GM12878 (cell line): ENCODE measurements around the gene ERMN.

Experiments used
- CHD4 ChIP-seq: fragments of 200-600 bp; sonication (generic); IDR thresholded peaks from 2 replicates; pipeline ENCODE4 v1.6.1; 2016; ENCODE audit warnings: mild to moderate bottlenecking
- CTCF ChIP-seq, 3 experiments: IDR thresholded peaks in 2 of 3; conservative IDR thresholded peaks in 1 of 3; 2 replicates each; pipeline ENCODE4 v1.5.1; 2011; ENCODE audit warnings: low read depth in 3 of 3, low read length in 3 of 3, mild to moderate bottlenecking in 3 of 3, control low read depth in 2 of 3, moderate library complexity in 2 of 3, inconsistent platforms in 1 of 3, mixed read lengths in 1 of 3; ENCODE audit not compliant: control insufficient read depth in 2 of 3, insufficient read depth in 1 of 3; ENCODE audit errors: extremely low read depth in 1 of 3
- JUND ChIP-seq: IDR thresholded peaks from 2 replicates; pipeline ENCODE4 v1.6.1; 2012; ENCODE audit warnings: low read depth, mild to moderate bottlenecking, low read length, improper control_type of control experiment, moderate library complexity
- MAX ChIP-seq: IDR thresholded peaks from 2 replicates; pipeline ENCODE4 v1.6.1; 2012; ENCODE audit warnings: low read depth, low read length, improper control_type of control experiment
- MYC ChIP-seq: IDR thresholded peaks from 2 replicates; pipeline ENCODE4 v1.6.1; 2011; ENCODE audit warnings: mild to moderate bottlenecking, low read length, moderate library complexity, inconsistent platforms; ENCODE audit not compliant: insufficient read depth, insufficient replicate concordance, insufficient read length, severe bottlenecking
- NR2C2 ChIP-seq: IDR thresholded peaks from 2 replicates; pipeline ENCODE4 v1.6.1; 2011; ENCODE audit warnings: borderline replicate concordance, low read depth; ENCODE audit not compliant: control insufficient read depth, insufficient read length
- POU2F2 ChIP-seq: IDR thresholded peaks from 3 replicates; pipeline ENCODE4 v1.6.1; 2011; ENCODE audit warnings: low read depth, mild to moderate bottlenecking, low read length, borderline replicate concordance
- PRDM15 ChIP-seq: fragments of 450-650 bp; formaldehyde crosslinking; IDR thresholded peaks from 2 replicates; pipeline ENCODE4 v1.4.0; 2020; ENCODE audit warnings: mild to moderate bottlenecking, moderate library complexity
- RAD21 ChIP-seq: IDR thresholded peaks from 2 replicates; pipeline ENCODE4 v1.6.1; 2011; ENCODE audit warnings: mild to moderate bottlenecking, low read depth, low read length, moderate library complexity; ENCODE audit not compliant: insufficient read depth
- REST ChIP-seq: IDR thresholded peaks from 2 replicates; pipeline ENCODE4 v1.6.1; 2012; ENCODE audit warnings: mild to moderate bottlenecking, low read depth, low read length
- SIN3A ChIP-seq: IDR thresholded peaks from 2 replicates; pipeline ENCODE4 v1.6.1; 2012; ENCODE audit warnings: low read depth, low read length, improper control_type of control experiment
- SKIL ChIP-seq: fragments of 450-650 bp; IDR thresholded peaks from 2 replicates; pipeline ENCODE4 v1.6.1; 2017; ENCODE audit warnings: mild to moderate bottlenecking, low read depth, inconsistent platforms; ENCODE audit not compliant: poor library complexity, severe bottlenecking
- STAT1 ChIP-seq: fragments of 450-650 bp; conservative IDR thresholded peaks from 2 replicates; pipeline ENCODE4 v1.6.1; 2014; ENCODE audit warnings: antibody characterized with exemption, mild to moderate bottlenecking
- ZNF207 ChIP-seq: fragments of 450-650 bp; IDR thresholded peaks from 2 replicates; pipeline ENCODE4 v1.6.1; 2014; ENCODE audit warnings: antibody characterized with exemption, mild to moderate bottlenecking, borderline replicate concordance

GRCh38 chr2:157333304-157334047 is 7.9 kb upstream of the ERMN start:
- TF ChIP-seq NR2C2 (no peak), MAX (no peak), SKIL (no peak), STAT1 (no peak), REST (no peak), POU2F2 (no peak), CTCF (IDR thresholded peaks at IDR 0.05 in 2 of 3, conservative IDR thresholded peaks at IDR 0.05 in 1 of 3; ENCODE audit: control insufficient read depth in 2 of 3, extremely low read depth in 1 of 3, insufficient read depth in 1 of 3, low read depth in 3 of 3, low read length in 3 of 3) (no peak), JUND (no peak), MYC (no peak), PRDM15 (CRISPR knock-in tag) (no peak), RAD21 (no peak), CHD4 (no peak), SIN3A (no peak), ZNF207 (no peak)
